ENCODE results near the gene CEPT1. TPM values are rescaled to one million over a fixed set of nuclear protein-coding genes. Genes with fewer than 3 reads are reported as not detected.

The CEPT1 gene
- total and polyA plus RNA-seq, 9 of the 15 experiments (the other 6 are each of a cell fraction or from before 2014, with no cell fraction given), result 24.4 to 72.6 (median 42.4) TPM

DNA sequence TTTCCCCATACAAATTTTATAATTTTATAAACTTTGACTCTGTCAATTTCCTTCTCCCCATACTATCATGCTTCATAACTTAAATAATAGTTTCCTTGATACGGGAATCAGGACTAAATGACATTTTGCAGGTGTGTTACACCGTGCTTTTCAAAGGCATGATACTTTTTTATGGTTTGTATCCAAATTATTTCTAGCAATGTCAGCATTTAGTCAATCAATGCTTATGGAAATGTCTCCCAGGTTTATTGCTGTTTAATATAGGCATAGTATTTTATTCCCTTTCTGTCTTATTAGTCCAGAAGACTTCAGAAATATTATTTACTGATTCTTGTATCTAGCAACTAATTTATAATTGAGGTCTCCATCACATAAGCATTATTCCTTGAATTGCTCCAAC is 23.5 kb upstream of the CEPT1 start (continued):
- TF ChIP-seq SIX5 (IDR thresholded peaks at IDR 0.05; ENCODE audit: borderline replicate concordance in 1 of 2, insufficient read depth in 1 of 2, low read depth in 1 of 2, low read length in 2 of 2) (no peak), MAFF (IDR thresholded peaks at IDR 0.05; ENCODE audit: low read length) (peak; percentile 82), PTTG1 (tag; IDR thresholded peaks at IDR 0.05; ENCODE audit: low read depth) (no peak), ZNF316 (IDR thresholded peaks at IDR 0.05) (peak; percentile 86), FIP1L1 (IDR thresholded peaks at IDR 0.05; ENCODE audit: low read depth, low read length, poor library complexity, severe bottlenecking) (no peak), HSF4 (CRISPR knock-in tag; IDR thresholded peaks at IDR 0.05; ENCODE audit: borderline replicate concordance) (no peak)
- TF ChIP-seq, protein P1, sequence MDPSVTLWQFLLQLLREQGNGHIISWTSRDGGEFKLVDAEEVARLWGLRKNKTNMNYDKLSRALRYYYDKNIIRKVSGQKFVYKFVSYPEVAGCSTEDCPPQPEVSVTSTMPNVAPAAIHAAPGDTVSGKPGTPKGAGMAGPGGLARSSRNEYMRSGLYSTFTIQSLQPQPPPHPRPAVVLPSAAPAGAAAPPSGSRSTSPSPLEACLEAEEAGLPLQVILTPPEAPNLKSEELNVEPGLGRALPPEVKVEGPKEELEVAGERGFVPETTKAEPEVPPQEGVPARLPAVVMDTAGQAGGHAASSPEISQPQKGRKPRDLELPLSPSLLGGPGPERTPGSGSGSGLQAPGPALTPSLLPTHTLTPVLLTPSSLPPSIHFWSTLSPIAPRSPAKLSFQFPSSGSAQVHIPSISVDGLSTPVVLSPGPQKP (CRISPR knock-in tag; IDR thresholded peaks at IDR 0.05), result no peak
- TF ChIP-seq, protein P2, sequence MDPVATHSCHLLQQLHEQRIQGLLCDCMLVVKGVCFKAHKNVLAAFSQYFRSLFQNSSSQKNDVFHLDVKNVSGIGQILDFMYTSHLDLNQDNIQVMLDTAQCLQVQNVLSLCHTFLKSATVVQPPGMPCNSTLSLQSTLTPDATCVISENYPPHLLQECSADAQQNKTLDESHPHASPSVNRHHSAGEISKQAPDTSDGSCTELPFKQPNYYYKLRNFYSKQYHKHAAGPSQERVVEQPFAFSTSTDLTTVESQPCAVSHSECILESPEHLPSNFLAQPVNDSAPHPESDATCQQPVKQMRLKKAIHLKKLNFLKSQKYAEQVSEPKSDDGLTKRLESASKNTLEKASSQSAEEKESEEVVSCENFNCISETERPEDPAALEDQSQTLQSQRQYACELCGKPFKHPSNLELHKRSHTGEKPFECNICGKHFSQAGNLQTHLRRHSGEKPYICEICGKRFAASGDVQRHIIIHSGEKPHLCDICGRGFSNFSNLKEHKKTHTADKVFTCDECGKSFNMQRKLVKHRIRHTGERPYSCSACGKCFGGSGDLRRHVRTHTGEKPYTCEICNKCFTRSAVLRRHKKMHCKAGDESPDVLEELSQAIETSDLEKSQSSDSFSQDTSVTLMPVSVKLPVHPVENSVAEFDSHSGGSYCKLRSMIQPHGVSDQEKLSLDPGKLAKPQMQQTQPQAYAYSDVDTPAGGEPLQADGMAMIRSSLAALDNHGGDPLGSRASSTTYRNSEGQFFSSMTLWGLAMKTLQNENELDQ (CRISPR knock-in tag; IDR thresholded peaks at IDR 0.05; ENCODE audit: borderline replicate concordance), result no peak
- TF ChIP-seq, protein P3, sequence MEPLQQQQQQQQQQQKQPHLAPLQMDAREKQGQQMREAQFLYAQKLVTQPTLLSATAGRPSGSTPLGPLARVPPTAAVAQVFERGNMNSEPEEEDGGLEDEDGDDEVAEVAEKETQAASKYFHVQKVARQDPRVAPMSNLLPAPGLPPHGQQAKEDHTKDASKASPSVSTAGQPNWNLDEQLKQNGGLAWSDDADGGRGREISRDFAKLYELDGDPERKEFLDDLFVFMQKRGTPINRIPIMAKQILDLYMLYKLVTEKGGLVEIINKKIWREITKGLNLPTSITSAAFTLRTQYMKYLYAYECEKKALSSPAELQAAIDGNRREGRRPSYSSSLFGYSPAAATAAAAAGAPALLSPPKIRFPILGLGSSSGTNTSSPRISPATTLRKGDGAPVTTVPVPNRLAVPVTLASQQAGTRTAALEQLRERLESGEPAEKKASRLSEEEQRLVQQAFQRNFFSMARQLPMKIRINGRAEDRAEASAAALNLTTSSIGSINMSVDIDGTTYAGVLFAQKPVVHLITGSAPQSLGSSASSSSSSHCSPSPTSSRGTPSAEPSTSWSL (CRISPR knock-in tag; IDR thresholded peaks at IDR 0.05; ENCODE audit: borderline replicate concordance), result no peak

Data from K562 (cell line).